Liver (tissue), 9 donors: ENCODE results near the gene SRGAP1. TPM values are rescaled to one million over a fixed set of nuclear protein-coding genes. Genes with fewer than 3 reads are reported as not detected.

ENCODE experiments used
- DNase-seq: peaks from one replicate; pipeline ENCODE4 v3.0.0-alpha.2; 2017; ENCODE audit warnings: low spot score
- H3K27ac ChIP-seq, 2 donors: one replicate each; pipeline ENCODE4 v1.7.0; 2013; ENCODE audit warnings: inconsistent platforms in 2 of 2, low read length in 2 of 2, control low read depth in 1 of 2, low read depth in 1 of 2, mild to moderate bottlenecking in 1 of 2
- H3K27me3 ChIP-seq, 4 donors: one replicate each; pipeline versions ENCODE4 v1.6.1 to v1.7.0; 2013; ENCODE audit warnings: low read length in 3 of 4, inconsistent platforms in 1 of 4, mild to moderate bottlenecking in 1 of 4, moderate library complexity in 1 of 4; ENCODE audit not compliant: control insufficient read depth in 4 of 4, insufficient read depth in 4 of 4
- H3K36me3 ChIP-seq, 4 donors: one replicate each; pipeline versions ENCODE4 v1.6.1 to v1.7.0; 2013; ENCODE audit warnings: low read length in 3 of 4, mild to moderate bottlenecking in 3 of 4, low read depth in 1 of 4, moderate library complexity in 1 of 4; ENCODE audit not compliant: control insufficient read depth in 4 of 4, insufficient read depth in 3 of 4
- H3K4me1 ChIP-seq, 4 donors: one replicate each; pipeline versions ENCODE4 v1.6.1 to v1.7.0; 2013; ENCODE audit warnings: low read length in 3 of 4, mild to moderate bottlenecking in 3 of 4, moderate library complexity in 1 of 4; ENCODE audit not compliant: control insufficient read depth in 4 of 4, insufficient read depth in 4 of 4
- H3K4me3 ChIP-seq, 3 donors: one replicate each; pipeline versions ENCODE4 v1.6.1 to v1.7.0; 2013; ENCODE audit warnings: low read length in 3 of 3, control low read depth in 1 of 3, low read depth in 1 of 3, mild to moderate bottlenecking in 1 of 3
- H3K9ac ChIP-seq, 2 donors: one replicate each; pipeline ENCODE4 v1.7.0; 2013; ENCODE audit warnings: low read length in 2 of 2, mild to moderate bottlenecking in 2 of 2, moderate library complexity in 2 of 2, control low read depth in 1 of 2, low read depth in 1 of 2
- H3K9me3 ChIP-seq, 4 donors: one replicate each; pipeline versions ENCODE4 v1.6.1 to v1.7.0; 2013; ENCODE audit warnings: low read length in 3 of 4; ENCODE audit not compliant: control insufficient read depth in 4 of 4
- CTCF ChIP-seq: fragments of 150-350 bp; IDR thresholded peaks from 2 replicates; pipeline ENCODE4 v1.5.1; 2017; ENCODE audit warnings: improper control_type of control experiment, low read depth, low read length; ENCODE audit not compliant: missing input control
- FOXA1 ChIP-seq: IDR thresholded peaks from 2 replicates; pipeline ENCODE4 v1.6.1; 2016; ENCODE audit warnings: antibody characterized with exemption
- FOXA2 ChIP-seq: IDR thresholded peaks from 2 replicates; pipeline ENCODE4 v1.6.1; 2016; ENCODE audit warnings: antibody characterized with exemption
- GABPA ChIP-seq, 2 donors: IDR thresholded peaks in 1 of 2; conservative IDR thresholded peaks in 1 of 2; 2 replicates each; pipeline ENCODE4 v1.6.1; 2016; ENCODE audit warnings: antibody characterized with exemption in 2 of 2, mild to moderate bottlenecking in 1 of 2, moderate library complexity in 1 of 2
- HNF4A ChIP-seq, 2 donors: conservative IDR thresholded peaks; 2 replicates each; pipeline ENCODE4 v1.6.1; 2016; ENCODE audit warnings: antibody characterized with exemption in 2 of 2, mild to moderate bottlenecking in 2 of 2
- HNF4G ChIP-seq: IDR thresholded peaks from 2 replicates; pipeline ENCODE4 v1.6.1; 2016; ENCODE audit warnings: antibody characterized with exemption
- JUND ChIP-seq, 2 donors: IDR thresholded peaks; 2 replicates each; pipeline ENCODE4 v1.6.1; 2016; ENCODE audit warnings: antibody characterized with exemption in 2 of 2
- NR2F2 ChIP-seq: IDR thresholded peaks from 2 replicates; pipeline ENCODE4 v1.6.1; 2016; ENCODE audit warnings: antibody characterized with exemption
- RAD21 ChIP-seq, 2 donors: IDR thresholded peaks; 2 replicates each; pipeline ENCODE4 v1.6.1; 2016; ENCODE audit warnings: antibody characterized with exemption in 2 of 2, mild to moderate bottlenecking in 2 of 2
- REST ChIP-seq: IDR thresholded peaks from 2 replicates; pipeline ENCODE4 v1.6.1; 2016; ENCODE audit warnings: antibody characterized with exemption, mild to moderate bottlenecking
- RXRA ChIP-seq, 2 donors: IDR thresholded peaks; 2 replicates each; pipeline ENCODE4 v1.6.1; 2017 to 2018; ENCODE audit warnings: antibody characterized with exemption in 2 of 2, mild to moderate bottlenecking in 1 of 2
- TAF1 ChIP-seq: conservative IDR thresholded peaks from 2 replicates; pipeline ENCODE4 v1.6.1; 2016; ENCODE audit warnings: antibody characterized with exemption, mild to moderate bottlenecking
- ZBTB33 ChIP-seq: IDR thresholded peaks from 2 replicates; pipeline ENCODE4 v1.6.1; 2016; ENCODE audit warnings: antibody characterized with exemption
- WGBS: extraction: QIAGEN DNeasy Blood & Tissue Kit; methylation state at CpG from one replicate; pipeline ENCODE4 v1.1.7; 2013; 5-methylcytosine and 5-hydroxymethylcytosine counted together
- polyA plus RNA-seq, 2 donors: library from polyadenylated mRNA; stranded (reverse) in 1 of 2; unstranded in 1 of 2; fragments of 200-250 nt in 1 of 2; fragments of >200 nt in 1 of 2; fragmentation: Nextera tagmentation in 1 of 2; extraction: Ambion mirVana in 1 of 2; gene quantifications; one replicate each; pipeline versions ENCODE4 v1.2.1 to v1.2.3, GENCODE V29; 2013 to 2015
- total RNA-seq, 2 donors: library from RNA; depleted of rRNA; stranded (reverse); fragments of >200 nt; gene quantifications; one replicate each; pipeline ENCODE4 v1.2.3, GENCODE V29; 2014
- TF ChIP-seq, protein P1 (sequence below): IDR thresholded peaks from 2 replicates; pipeline ENCODE4 v1.6.1; 2016; ENCODE audit warnings: antibody characterized with exemption
- donor health status: healthy.
- donor health status: healthy.
- donor health status: healthy.
- donor health status: healthy.
- donor health status: healthy.

Gene SRGAP1
- total and polyA plus RNA-seq, 4 donors = 0.28 to 1.3 (median 0.85) TPM

DNA sequence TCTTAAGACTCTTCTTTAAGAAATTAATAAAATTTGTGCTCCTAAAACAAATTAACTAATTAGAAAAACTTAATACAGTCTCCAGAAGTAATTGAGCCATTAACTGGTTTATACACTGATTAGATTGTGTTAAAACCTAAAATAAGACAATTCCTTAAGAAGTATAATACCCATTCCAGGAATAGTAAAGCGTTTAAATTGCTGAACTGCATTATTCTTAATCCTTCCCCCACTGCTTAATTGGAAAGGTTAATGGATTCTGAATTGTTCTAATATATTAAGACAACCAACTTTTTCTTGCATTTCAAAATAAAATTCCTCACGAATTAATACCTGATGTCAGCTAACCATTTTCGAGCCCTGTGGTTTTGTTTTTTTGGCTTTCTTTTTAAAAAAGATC lies 249.2 kb downstream of the SRGAP1 start (continued):
- no peak for TF ChIP-seq RXRA (IDR thresholded peaks at IDR 0.05)
- TF ChIP-seq FOXA2 = no peak
- TF ChIP-seq NR2F2 = no peak
- TF ChIP-seq RAD21 (IDR thresholded peaks at IDR 0.05) = no peak
- TF ChIP-seq ZBTB33 = no peak
- no peak for TF ChIP-seq JUND (IDR thresholded peaks at IDR 0.05)
- TF ChIP-seq FOXA1 = no peak
- TF ChIP-seq HNF4A (conservative IDR thresholded peaks at IDR 0.05) = no peak

- H3K9ac ChIP-seq = no peak overlapping the region
- no peak for DNase-seq
- 77% methylated on average over 4 of the region's 4 CpGs for WGBS
- no peaks in the 10 kb centered on the region for H3K4me1 ChIP-seq
- TF ChIP-seq ZBTB33 (no peak), HNF4G (no peak), RXRA (IDR thresholded peaks at IDR 0.05) (no peak), CTCF (no peak), GABPA (IDR thresholded peaks at IDR 0.05 in 1 of 2, conservative IDR thresholded peaks at IDR 0.05 in 1 of 2) (no peak), REST (no peak), FOXA1 (no peak), RAD21 (IDR thresholded peaks at IDR 0.05) (no peak), TAF1 (no peak), JUND (IDR thresholded peaks at IDR 0.05) (no peak)
- TF ChIP-seq, protein P1, sequence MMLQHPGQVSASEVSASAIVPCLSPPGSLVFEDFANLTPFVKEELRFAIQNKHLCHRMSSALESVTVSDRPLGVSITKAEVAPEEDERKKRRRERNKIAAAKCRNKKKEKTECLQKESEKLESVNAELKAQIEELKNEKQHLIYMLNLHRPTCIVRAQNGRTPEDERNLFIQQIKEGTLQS = no peak
- no peaks in the 10 kb centered on the region for H3K36me3 ChIP-seq
- no peaks in the 10 kb centered on the region for H3K9me3 ChIP-seq
- no peak overlapping the region for H3K27ac ChIP-seq
- H3K27me3 ChIP-seq = no peaks in the 10 kb centered on the region
- H3K4me3 ChIP-seq = no peak overlapping the region
Observed at GRCh38 chr12:64097366-64098105, 253.0 kb downstream of the SRGAP1 start.
